Neural cell (in vitro differentiated cells): ENCODE data around the gene FFAR3. TPM values are rescaled to one million over a fixed set of nuclear protein-coding genes. Genes with fewer than 3 reads are reported as not detected.

ENCODE experiments used
- H2AFZ ChIP-seq: fragments of 200-600, 300-800 bp; sonication (generic), shearing (Covaris generic); 2 replicates; pipeline ENCODE4 v1.6.0; 2014; ENCODE audit warnings: low read depth, mild to moderate bottlenecking, antibody characterized with exemption, low read length, moderate library complexity
- H3F3A ChIP-seq: fragments of 200-600 bp; shearing (Covaris generic); 2 replicates; pipeline ENCODE4 v1.6.1; 2016; ENCODE audit warnings: mild to moderate bottlenecking, moderate library complexity, mixed read lengths, antibody characterized with exemption, low read length; ENCODE audit not compliant: insufficient read depth, poor library complexity, severe bottlenecking
- H3K27ac ChIP-seq: fragments of 200-600, 300-800 bp; sonication (generic), shearing (Covaris generic); 2 replicates; pipeline ENCODE4 v1.5.1; 2014; ENCODE audit warnings: mild to moderate bottlenecking, low read length, moderate library complexity
- H3K27me3 ChIP-seq: fragments of 300-800, 200-600 bp; sonication (generic), shearing (Covaris generic); 2 replicates; pipeline ENCODE4 v1.6.0; 2014; ENCODE audit warnings: mild to moderate bottlenecking, low read depth, low read length, moderate library complexity; ENCODE audit not compliant: insufficient read depth
- H3K36me3 ChIP-seq: fragments of 300-800, 200-600 bp; sonication (generic), shearing (Covaris generic); 2 replicates; pipeline ENCODE4 v1.5.1; 2014; ENCODE audit warnings: mild to moderate bottlenecking, antibody characterized with exemption, low read length, moderate library complexity; ENCODE audit not compliant: insufficient read depth
- H3K4me2 ChIP-seq: fragments of 300-800, 200-600 bp; sonication (generic), shearing (Covaris generic); 2 replicates; pipeline ENCODE4 v1.6.0; 2014; ENCODE audit warnings: mild to moderate bottlenecking, low read length
- H3K4me3 ChIP-seq: fragments of 300-800, 200-600 bp; sonication (generic), shearing (Covaris generic); 2 replicates; pipeline ENCODE4 v1.5.1; 2014; ENCODE audit warnings: mild to moderate bottlenecking, low read length, moderate library complexity
- H3K79me2 ChIP-seq: fragments of 200-600 bp; shearing (Covaris generic); replicated peaks from 2 replicates; pipeline ENCODE4 v1.6.0; 2014; ENCODE audit warnings: mild to moderate bottlenecking, low read length, moderate library complexity; ENCODE audit not compliant: insufficient read depth
- H3K9ac ChIP-seq: fragments of 300-800, 200-600 bp; sonication (generic), shearing (Covaris generic); 2 replicates; pipeline ENCODE4 v1.6.1; 2016; ENCODE audit warnings: mild to moderate bottlenecking, low read length, mixed read lengths
- H3K9me2 ChIP-seq: fragments of 200-600 bp; shearing (Covaris generic); 2 replicates; pipeline ENCODE4 v1.6.1; 2016; ENCODE audit warnings: mild to moderate bottlenecking, low read length, mixed read lengths; ENCODE audit not compliant: insufficient read depth
- H3K9me3 ChIP-seq: fragments of 200-600, 300-800 bp; sonication (generic), shearing (Covaris generic); 2 replicates; pipeline ENCODE4 v1.6.1; 2016; ENCODE audit warnings: mild to moderate bottlenecking, mixed run types, low read length, moderate library complexity, mixed read lengths
- H4K20me1 ChIP-seq: fragments of 200-600 bp; shearing (Covaris generic); 2 replicates; pipeline ENCODE4 v1.6.1; 2016; ENCODE audit warnings: mild to moderate bottlenecking, mixed run types; ENCODE audit not compliant: insufficient read depth
- EP300 ChIP-seq: fragments of 450-650 bp; conservative IDR thresholded peaks from 2 replicates; pipeline ENCODE4 v1.6.1; 2014; ENCODE audit warnings: antibody characterized with exemption, mild to moderate bottlenecking, moderate library complexity; ENCODE audit not compliant: poor library complexity, severe bottlenecking
- EZH2 ChIP-seq: fragments of 200-600, 300-800 bp; shearing (Covaris generic), sonication (generic); IDR thresholded peaks from 2 replicates; pipeline ENCODE4 v1.6.1; 2014; ENCODE audit warnings: antibody characterized with exemption, low read length, borderline replicate concordance, mild to moderate bottlenecking; ENCODE audit not compliant: insufficient read depth, poor library complexity, severe bottlenecking
- MXI1 ChIP-seq: fragments of 450-650 bp; conservative IDR thresholded peaks from 2 replicates; pipeline ENCODE4 v1.6.1; 2014; ENCODE audit warnings: antibody characterized with exemption, mild to moderate bottlenecking; ENCODE audit not compliant: poor library complexity, severe bottlenecking
- POLR2AphosphoS5 ChIP-seq: IDR thresholded peaks from 2 replicates; pipeline ENCODE4 v1.6.1; 2012
- RAD21 ChIP-seq: fragments of 450-650 bp; conservative IDR thresholded peaks from 2 replicates; pipeline ENCODE4 v1.6.1; 2014; ENCODE audit warnings: antibody characterized with exemption, mild to moderate bottlenecking, moderate library complexity
- REST ChIP-seq: IDR thresholded peaks from 2 replicates; pipeline ENCODE4 v1.6.1; 2012; ENCODE audit warnings: borderline replicate concordance
- SMC3 ChIP-seq: fragments of 450-650 bp; conservative IDR thresholded peaks from 2 replicates; pipeline ENCODE4 v1.6.1; 2014; ENCODE audit warnings: antibody characterized with exemption, mild to moderate bottlenecking, moderate library complexity; ENCODE audit not compliant: poor library complexity
- TAF1 ChIP-seq: IDR thresholded peaks from 2 replicates; pipeline ENCODE4 v1.6.1; 2012; ENCODE audit warnings: low read depth
- polyA plus RNA-seq: library from polyadenylated mRNA; depleted of rRNA; stranded (reverse); fragments of >200 nt; gene quantifications from 2 replicates; pipeline ENCODE4 v1.2.3, GENCODE V29; 2014
- TF ChIP-seq, protein P1 (sequence below): fragments of 450-650 bp; IDR thresholded peaks from 2 replicates; pipeline ENCODE4 v1.5.1; 2014; ENCODE audit warnings: antibody characterized with exemption, mild to moderate bottlenecking, moderate library complexity; ENCODE audit not compliant: poor library complexity, severe bottlenecking

FFAR3 gene
- polyA plus RNA-seq, 1 donor from 2014 or later, result not detected

- H3K79me2 ChIP-seq, result no peaks in the 10 kb centered on the region
- H3K4me3 ChIP-seq, result no peak overlapping the region
- TF ChIP-seq RAD21 (no peak), POLR2AphosphoS5 (no peak), SMC3 (no peak), MXI1 (no peak), REST (no peak), TAF1 (no peak)
- TF ChIP-seq, protein P1, sequence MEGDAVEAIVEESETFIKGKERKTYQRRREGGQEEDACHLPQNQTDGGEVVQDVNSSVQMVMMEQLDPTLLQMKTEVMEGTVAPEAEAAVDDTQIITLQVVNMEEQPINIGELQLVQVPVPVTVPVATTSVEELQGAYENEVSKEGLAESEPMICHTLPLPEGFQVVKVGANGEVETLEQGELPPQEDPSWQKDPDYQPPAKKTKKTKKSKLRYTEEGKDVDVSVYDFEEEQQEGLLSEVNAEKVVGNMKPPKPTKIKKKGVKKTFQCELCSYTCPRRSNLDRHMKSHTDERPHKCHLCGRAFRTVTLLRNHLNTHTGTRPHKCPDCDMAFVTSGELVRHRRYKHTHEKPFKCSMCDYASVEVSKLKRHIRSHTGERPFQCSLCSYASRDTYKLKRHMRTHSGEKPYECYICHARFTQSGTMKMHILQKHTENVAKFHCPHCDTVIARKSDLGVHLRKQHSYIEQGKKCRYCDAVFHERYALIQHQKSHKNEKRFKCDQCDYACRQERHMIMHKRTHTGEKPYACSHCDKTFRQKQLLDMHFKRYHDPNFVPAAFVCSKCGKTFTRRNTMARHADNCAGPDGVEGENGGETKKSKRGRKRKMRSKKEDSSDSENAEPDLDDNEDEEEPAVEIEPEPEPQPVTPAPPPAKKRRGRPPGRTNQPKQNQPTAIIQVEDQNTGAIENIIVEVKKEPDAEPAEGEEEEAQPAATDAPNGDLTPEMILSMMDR, result no peak
- H3K9ac ChIP-seq, result no peak overlapping the region
- H3K9me2 ChIP-seq, result no peaks in the 10 kb centered on the region
- no peaks in the 10 kb centered on the region for H3K27me3 ChIP-seq
- no peaks in the 10 kb centered on the region for H3K9me3 ChIP-seq
- H4K20me1 ChIP-seq, result no peaks in the 10 kb centered on the region
- H2AFZ ChIP-seq, result no peak overlapping the region
- H3F3A ChIP-seq, result no peaks in the 10 kb centered on the region
- no peaks in the 10 kb centered on the region for H3K36me3 ChIP-seq
- H3K4me2 ChIP-seq, result no peak overlapping the region
- H3K27ac ChIP-seq, result no peak overlapping the region
Measured at GRCh38 chr19:35340431-35340830, 17.8 kb upstream of the FFAR3 start.

- TF ChIP-seq EZH2 (no peak), REST (no peak), RAD21 (no peak), POLR2AphosphoS5 (no peak), EP300 (no peak), MXI1 (no peak), TAF1 (no peak), SMC3 (no peak)
- TF ChIP-seq, protein P1, result no peak
- Histone ChIP-seq H4K20me1 (no peaks in the 10 kb centered on the region), H3F3A (no peaks in the 10 kb centered on the region), H3K79me2 (no peaks in the 10 kb centered on the region), H3K36me3 (no peaks in the 10 kb centered on the region), H3K27ac (no peak overlapping the region), H3K9ac (no peak overlapping the region), H3K27me3 (no peaks in the 10 kb centered on the region), H3K4me2 (no peak overlapping the region), H3K9me2 (no peaks in the 10 kb centered on the region), H2AFZ (no peak overlapping the region), H3K9me3 (no peaks in the 10 kb centered on the region), H3K4me3 (no peak overlapping the region)
Measured at GRCh38 chr19:35341006-35341405, 17.3 kb upstream of the FFAR3 start.
